ENCODE measurements around the gene PODXL2.

GRCh38 chr3:127706785-127707351, 77.9 kb downstream of the PODXL2 start:
- TF ChIP-seq CTCF (IDR thresholded peaks at IDR 0.05; ENCODE audit: insufficient read depth, low read length) (no peak), POLR2AphosphoS5 (IDR thresholded peaks at IDR 0.05; ENCODE audit: low read depth) (no peak), GABPA (IDR thresholded peaks at IDR 0.05; ENCODE audit: low read depth) (no peak), SPI1 (IDR thresholded peaks at IDR 0.05; ENCODE audit: borderline replicate concordance, low read depth) (no peak)
- TF ChIP-seq, protein P1, sequence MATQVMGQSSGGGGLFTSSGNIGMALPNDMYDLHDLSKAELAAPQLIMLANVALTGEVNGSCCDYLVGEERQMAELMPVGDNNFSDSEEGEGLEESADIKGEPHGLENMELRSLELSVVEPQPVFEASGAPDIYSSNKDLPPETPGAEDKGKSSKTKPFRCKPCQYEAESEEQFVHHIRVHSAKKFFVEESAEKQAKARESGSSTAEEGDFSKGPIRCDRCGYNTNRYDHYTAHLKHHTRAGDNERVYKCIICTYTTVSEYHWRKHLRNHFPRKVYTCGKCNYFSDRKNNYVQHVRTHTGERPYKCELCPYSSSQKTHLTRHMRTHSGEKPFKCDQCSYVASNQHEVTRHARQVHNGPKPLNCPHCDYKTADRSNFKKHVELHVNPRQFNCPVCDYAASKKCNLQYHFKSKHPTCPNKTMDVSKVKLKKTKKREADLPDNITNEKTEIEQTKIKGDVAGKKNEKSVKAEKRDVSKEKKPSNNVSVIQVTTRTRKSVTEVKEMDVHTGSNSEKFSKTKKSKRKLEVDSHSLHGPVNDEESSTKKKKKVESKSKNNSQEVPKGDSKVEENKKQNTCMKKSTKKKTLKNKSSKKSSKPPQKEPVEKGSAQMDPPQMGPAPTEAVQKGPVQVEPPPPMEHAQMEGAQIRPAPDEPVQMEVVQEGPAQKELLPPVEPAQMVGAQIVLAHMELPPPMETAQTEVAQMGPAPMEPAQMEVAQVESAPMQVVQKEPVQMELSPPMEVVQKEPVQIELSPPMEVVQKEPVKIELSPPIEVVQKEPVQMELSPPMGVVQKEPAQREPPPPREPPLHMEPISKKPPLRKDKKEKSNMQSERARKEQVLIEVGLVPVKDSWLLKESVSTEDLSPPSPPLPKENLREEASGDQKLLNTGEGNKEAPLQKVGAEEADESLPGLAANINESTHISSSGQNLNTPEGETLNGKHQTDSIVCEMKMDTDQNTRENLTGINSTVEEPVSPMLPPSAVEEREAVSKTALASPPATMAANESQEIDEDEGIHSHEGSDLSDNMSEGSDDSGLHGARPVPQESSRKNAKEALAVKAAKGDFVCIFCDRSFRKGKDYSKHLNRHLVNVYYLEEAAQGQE (IDR thresholded peaks at IDR 0.05; ENCODE audit: insufficient replicate concordance, low read depth) = no peak

Measured in HL-60 (cell line).